ENCODE results near the gene LCN1. TPM values are rescaled to one million over a fixed set of nuclear protein-coding genes. Genes with fewer than 3 reads are reported as not detected.
"Not testable (repeated sequence)": the region's sequence is repeated elsewhere in the genome, so short reads cannot be mapped to it uniquely, and the experiment has no call there.

The LCN1 gene
- total RNA-seq, 1 experiment from 2014 or later, result not detected

- H3K9me3 Mint-ChIP-seq (ENCODE audit: unreplicated experiment), result no peaks in the 10 kb centered on the region
- no TSS peak for BruUV-seq (replicated peaks)
- intact Hi-C loops (cut with micrococcal nuclease), result no loop called here
- no peak for TF ChIP-seq CTCF (IDR thresholded peaks at IDR 0.05; ENCODE audit: unreplicated experiment)
- DNase-seq (ENCODE audit: unreplicated experiment), result no peak
- no peaks in the 10 kb centered on the region for H3K36me3 Mint-ChIP-seq (ENCODE audit: insufficient read depth, unreplicated experiment)
- H3K27ac Mint-ChIP-seq (ENCODE audit: low read depth, unreplicated experiment), result no peak overlapping the region
- no peak overlapping the region for H3K4me3 Mint-ChIP-seq (ENCODE audit: unreplicated experiment)
- peaks cover 51% of the 10 kb centered on the region for H3K27me3 Mint-ChIP-seq (ENCODE audit: insufficient read depth, unreplicated experiment)
- CTCF ChIA-PET, result no interaction called here
- POLR2A ChIA-PET, result no interaction called here
- H3K4me1 Mint-ChIP-seq (ENCODE audit: insufficient read depth, unreplicated experiment), result no peaks in the 10 kb centered on the region
These were observed 11.9 kb downstream of the LCN1 start for GRCh38 chr9:135533113-135533512.

GRCh38 chr9:135533674-135534073, 12.4 kb downstream of the LCN1 start:
- H3K4me3 Mint-ChIP-seq (ENCODE audit: unreplicated experiment), result no peak overlapping the region
- DNase-seq (ENCODE audit: unreplicated experiment), result no peak
- no peak overlapping the region for H3K27ac Mint-ChIP-seq (ENCODE audit: low read depth, unreplicated experiment)
- H3K4me1 Mint-ChIP-seq (ENCODE audit: insufficient read depth, unreplicated experiment), result no peaks in the 10 kb centered on the region
- intact Hi-C loops (cut with micrococcal nuclease), result no loop called here
- ChIA-PET POLR2A (no interaction called here), CTCF (no interaction called here)
- no peaks in the 10 kb centered on the region for H3K36me3 Mint-ChIP-seq (ENCODE audit: insufficient read depth, unreplicated experiment)
- H3K9me3 Mint-ChIP-seq (ENCODE audit: unreplicated experiment), result no peaks in the 10 kb centered on the region
- no peak for TF ChIP-seq CTCF (IDR thresholded peaks at IDR 0.05; ENCODE audit: unreplicated experiment)
- no TSS peak for BruUV-seq (replicated peaks)
- peaks cover 57% of the 10 kb centered on the region for H3K27me3 Mint-ChIP-seq (ENCODE audit: insufficient read depth, unreplicated experiment)

- H3K4me1 Mint-ChIP-seq (ENCODE audit: insufficient read depth, unreplicated experiment); H3K27ac Mint-ChIP-seq (ENCODE audit: low read depth, unreplicated experiment); BruUV-seq (replicated peaks); CTCF ChIA-PET; H3K36me3 Mint-ChIP-seq (ENCODE audit: insufficient read depth, unreplicated experiment); H3K4me3 Mint-ChIP-seq (ENCODE audit: unreplicated experiment); intact Hi-C loops (cut with micrococcal nuclease); POLR2A ChIA-PET; H3K9me3 Mint-ChIP-seq (ENCODE audit: unreplicated experiment); DNase-seq (ENCODE audit: unreplicated experiment): not testable (repeated sequence)
- peaks cover 62% of the 10 kb centered on the region for H3K27me3 Mint-ChIP-seq (ENCODE audit: insufficient read depth, unreplicated experiment)
These were observed 13.0 kb downstream of the LCN1 start for GRCh38 chr9:135534192-135534711.

GRCh38 chr9:135534826-135535225, 13.6 kb downstream of the LCN1 start:
- peaks cover 68% of the 10 kb centered on the region for H3K27me3 Mint-ChIP-seq (ENCODE audit: insufficient read depth, unreplicated experiment)
- H3K36me3 Mint-ChIP-seq (ENCODE audit: insufficient read depth, unreplicated experiment); H3K4me3 Mint-ChIP-seq (ENCODE audit: unreplicated experiment); CTCF ChIA-PET; H3K27ac Mint-ChIP-seq (ENCODE audit: low read depth, unreplicated experiment); POLR2A ChIA-PET; H3K9me3 Mint-ChIP-seq (ENCODE audit: unreplicated experiment); BruUV-seq (replicated peaks); intact Hi-C loops (cut with micrococcal nuclease); DNase-seq (ENCODE audit: unreplicated experiment); H3K4me1 Mint-ChIP-seq (ENCODE audit: insufficient read depth, unreplicated experiment): not testable (repeated sequence)

GRCh38 chr9:135535631-135536030, 14.4 kb downstream of the LCN1 start:
- peaks cover 68% of the 10 kb centered on the region for H3K27me3 Mint-ChIP-seq (ENCODE audit: insufficient read depth, unreplicated experiment)

More at GRCh38 chr9:135535631-135536030, 14.4 kb downstream of the LCN1 start:
- H3K4me3 Mint-ChIP-seq (ENCODE audit: unreplicated experiment); BruUV-seq (replicated peaks); H3K4me1 Mint-ChIP-seq (ENCODE audit: insufficient read depth, unreplicated experiment); H3K9me3 Mint-ChIP-seq (ENCODE audit: unreplicated experiment); POLR2A ChIA-PET; H3K27ac Mint-ChIP-seq (ENCODE audit: low read depth, unreplicated experiment); H3K36me3 Mint-ChIP-seq (ENCODE audit: insufficient read depth, unreplicated experiment); DNase-seq (ENCODE audit: unreplicated experiment); intact Hi-C loops (cut with micrococcal nuclease); CTCF ChIA-PET: not testable (repeated sequence)

Measured in MCF 10A (cell line).